Liver (tissue), 9 donors: ENCODE data around the gene TMEM87B. TPM values are rescaled to one million over a fixed set of nuclear protein-coding genes. Genes with fewer than 3 reads are reported as not detected.

Experiments
- DNase-seq: peaks from one replicate; pipeline ENCODE4 v3.0.0-alpha.2; 2017; ENCODE audit warnings: low spot score
- H3K27ac ChIP-seq, 2 donors: one replicate each; pipeline ENCODE4 v1.7.0; 2013; ENCODE audit warnings: inconsistent platforms in 2 of 2, low read length in 2 of 2, control low read depth in 1 of 2, low read depth in 1 of 2, mild to moderate bottlenecking in 1 of 2
- H3K27me3 ChIP-seq, 4 donors: one replicate each; pipeline versions ENCODE4 v1.6.1 to v1.7.0; 2013; ENCODE audit warnings: low read length in 3 of 4, inconsistent platforms in 1 of 4, mild to moderate bottlenecking in 1 of 4, moderate library complexity in 1 of 4; ENCODE audit not compliant: control insufficient read depth in 4 of 4, insufficient read depth in 4 of 4
- H3K36me3 ChIP-seq, 4 donors: one replicate each; pipeline versions ENCODE4 v1.6.1 to v1.7.0; 2013; ENCODE audit warnings: low read length in 3 of 4, mild to moderate bottlenecking in 3 of 4, low read depth in 1 of 4, moderate library complexity in 1 of 4; ENCODE audit not compliant: control insufficient read depth in 4 of 4, insufficient read depth in 3 of 4
- H3K4me1 ChIP-seq, 4 donors: one replicate each; pipeline versions ENCODE4 v1.6.1 to v1.7.0; 2013; ENCODE audit warnings: low read length in 3 of 4, mild to moderate bottlenecking in 3 of 4, moderate library complexity in 1 of 4; ENCODE audit not compliant: control insufficient read depth in 4 of 4, insufficient read depth in 4 of 4
- H3K4me3 ChIP-seq, 3 donors: one replicate each; pipeline versions ENCODE4 v1.6.1 to v1.7.0; 2013; ENCODE audit warnings: low read length in 3 of 3, control low read depth in 1 of 3, low read depth in 1 of 3, mild to moderate bottlenecking in 1 of 3
- H3K9ac ChIP-seq, 2 donors: one replicate each; pipeline ENCODE4 v1.7.0; 2013; ENCODE audit warnings: low read length in 2 of 2, mild to moderate bottlenecking in 2 of 2, moderate library complexity in 2 of 2, control low read depth in 1 of 2, low read depth in 1 of 2
- H3K9me3 ChIP-seq, 4 donors: one replicate each; pipeline versions ENCODE4 v1.6.1 to v1.7.0; 2013; ENCODE audit warnings: low read length in 3 of 4; ENCODE audit not compliant: control insufficient read depth in 4 of 4
- EGR1 ChIP-seq, 2 donors: IDR thresholded peaks; 2 replicates each; pipeline ENCODE4 v1.6.1; 2016 to 2018; ENCODE audit warnings: antibody characterized with exemption in 2 of 2, low read depth in 2 of 2
- FOXA1 ChIP-seq: IDR thresholded peaks from 2 replicates; pipeline ENCODE4 v1.6.1; 2016; ENCODE audit warnings: antibody characterized with exemption
- FOXA2 ChIP-seq: IDR thresholded peaks from 2 replicates; pipeline ENCODE4 v1.6.1; 2016; ENCODE audit warnings: antibody characterized with exemption
- GABPA ChIP-seq, 2 donors: IDR thresholded peaks in 1 of 2; conservative IDR thresholded peaks in 1 of 2; 2 replicates each; pipeline ENCODE4 v1.6.1; 2016; ENCODE audit warnings: antibody characterized with exemption in 2 of 2, mild to moderate bottlenecking in 1 of 2, moderate library complexity in 1 of 2
- HNF4A ChIP-seq, 2 donors: conservative IDR thresholded peaks; 2 replicates each; pipeline ENCODE4 v1.6.1; 2016; ENCODE audit warnings: antibody characterized with exemption in 2 of 2, mild to moderate bottlenecking in 2 of 2
- HNF4G ChIP-seq: IDR thresholded peaks from 2 replicates; pipeline ENCODE4 v1.6.1; 2016; ENCODE audit warnings: antibody characterized with exemption
- JUND ChIP-seq, 2 donors: IDR thresholded peaks; 2 replicates each; pipeline ENCODE4 v1.6.1; 2016; ENCODE audit warnings: antibody characterized with exemption in 2 of 2
- NR2F2 ChIP-seq: IDR thresholded peaks from 2 replicates; pipeline ENCODE4 v1.6.1; 2016; ENCODE audit warnings: antibody characterized with exemption
- RAD21 ChIP-seq, 2 donors: IDR thresholded peaks; 2 replicates each; pipeline ENCODE4 v1.6.1; 2016; ENCODE audit warnings: antibody characterized with exemption in 2 of 2, mild to moderate bottlenecking in 2 of 2
- REST ChIP-seq: IDR thresholded peaks from 2 replicates; pipeline ENCODE4 v1.6.1; 2016; ENCODE audit warnings: antibody characterized with exemption, mild to moderate bottlenecking
- RXRA ChIP-seq, 2 donors: IDR thresholded peaks; 2 replicates each; pipeline ENCODE4 v1.6.1; 2017 to 2018; ENCODE audit warnings: antibody characterized with exemption in 2 of 2, mild to moderate bottlenecking in 1 of 2
- SP1 ChIP-seq: IDR thresholded peaks from 2 replicates; pipeline ENCODE4 v1.6.1; 2018; ENCODE audit warnings: antibody characterized with exemption, mild to moderate bottlenecking
- TAF1 ChIP-seq: conservative IDR thresholded peaks from 2 replicates; pipeline ENCODE4 v1.6.1; 2016; ENCODE audit warnings: antibody characterized with exemption, mild to moderate bottlenecking
- YY1 ChIP-seq: IDR thresholded peaks from 2 replicates; pipeline ENCODE4 v1.6.1; 2016; ENCODE audit warnings: antibody characterized with exemption, mild to moderate bottlenecking
- WGBS: extraction: QIAGEN DNeasy Blood & Tissue Kit; methylation state at CpG from one replicate; pipeline ENCODE4 v1.1.7; 2013; 5-methylcytosine and 5-hydroxymethylcytosine counted together
- polyA plus RNA-seq, 2 donors: library from polyadenylated mRNA; stranded (reverse) in 1 of 2; unstranded in 1 of 2; fragments of 200-250 nt in 1 of 2; fragments of >200 nt in 1 of 2; fragmentation: Nextera tagmentation in 1 of 2; extraction: Ambion mirVana in 1 of 2; gene quantifications; one replicate each; pipeline versions ENCODE4 v1.2.1 to v1.2.3, GENCODE V29; 2013 to 2015
- total RNA-seq, 2 donors: library from RNA; depleted of rRNA; stranded (reverse); fragments of >200 nt; gene quantifications; one replicate each; pipeline ENCODE4 v1.2.3, GENCODE V29; 2014
- TF ChIP-seq, protein P1 (sequence below): IDR thresholded peaks from 2 replicates; pipeline ENCODE4 v1.6.1; 2016; ENCODE audit warnings: antibody characterized with exemption
- TF ChIP-seq, protein P2 (sequence below): IDR thresholded peaks from 2 replicates; pipeline ENCODE4 v1.6.1; 2016; ENCODE audit warnings: antibody characterized with exemption
- TF ChIP-seq, protein P3 (sequence below): IDR thresholded peaks from 2 replicates; pipeline ENCODE4 v1.6.1; 2016; ENCODE audit warnings: antibody characterized with exemption
- TF ChIP-seq, protein P4 (sequence below): fragments of 150-350 bp; IDR thresholded peaks from 2 replicates; pipeline ENCODE4 v1.5.1; 2017; ENCODE audit warnings: improper control_type of control experiment, low read depth, low read length; ENCODE audit not compliant: missing input control
- donor health status: healthy.
- donor health status: healthy.
- donor health status: healthy.
- donor health status: healthy.
- donor health status: healthy.

The TMEM87B gene
- total and polyA plus RNA-seq, 4 donors = 3.6 to 10.1 (median 6.0) TPM

- H3K4me1 ChIP-seq = no peaks in the 10 kb centered on the region
- TF ChIP-seq FOXA2 (no peak), JUND (IDR thresholded peaks at IDR 0.05) (no peak), HNF4A (conservative IDR thresholded peaks at IDR 0.05) (no peak), HNF4G (no peak), EGR1 (IDR thresholded peaks at IDR 0.05; ENCODE audit: low read depth in 2 of 2) (no peak), RAD21 (IDR thresholded peaks at IDR 0.05) (no peak), REST (no peak), RXRA (IDR thresholded peaks at IDR 0.05) (no peak), SP1 (no peak), GABPA (IDR thresholded peaks at IDR 0.05 in 1 of 2, conservative IDR thresholded peaks at IDR 0.05 in 1 of 2) (no peak), YY1 (no peak), TAF1 (no peak), FOXA1 (no peak), NR2F2 (no peak)
- TF ChIP-seq, protein P1, sequence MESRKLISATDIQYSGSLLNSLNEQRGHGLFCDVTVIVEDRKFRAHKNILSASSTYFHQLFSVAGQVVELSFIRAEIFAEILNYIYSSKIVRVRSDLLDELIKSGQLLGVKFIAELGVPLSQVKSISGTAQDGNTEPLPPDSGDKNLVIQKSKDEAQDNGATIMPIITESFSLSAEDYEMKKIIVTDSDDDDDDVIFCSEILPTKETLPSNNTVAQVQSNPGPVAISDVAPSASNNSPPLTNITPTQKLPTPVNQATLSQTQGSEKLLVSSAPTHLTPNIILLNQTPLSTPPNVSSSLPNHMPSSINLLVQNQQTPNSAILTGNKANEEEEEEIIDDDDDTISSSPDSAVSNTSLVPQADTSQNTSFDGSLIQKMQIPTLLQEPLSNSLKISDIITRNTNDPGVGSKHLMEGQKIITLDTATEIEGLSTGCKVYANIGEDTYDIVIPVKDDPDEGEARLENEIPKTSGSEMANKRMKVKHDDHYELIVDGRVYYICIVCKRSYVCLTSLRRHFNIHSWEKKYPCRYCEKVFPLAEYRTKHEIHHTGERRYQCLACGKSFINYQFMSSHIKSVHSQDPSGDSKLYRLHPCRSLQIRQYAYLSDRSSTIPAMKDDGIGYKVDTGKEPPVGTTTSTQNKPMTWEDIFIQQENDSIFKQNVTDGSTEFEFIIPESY = no peak
- TF ChIP-seq, protein P2, sequence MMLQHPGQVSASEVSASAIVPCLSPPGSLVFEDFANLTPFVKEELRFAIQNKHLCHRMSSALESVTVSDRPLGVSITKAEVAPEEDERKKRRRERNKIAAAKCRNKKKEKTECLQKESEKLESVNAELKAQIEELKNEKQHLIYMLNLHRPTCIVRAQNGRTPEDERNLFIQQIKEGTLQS = no peak
- TF ChIP-seq, protein P3, sequence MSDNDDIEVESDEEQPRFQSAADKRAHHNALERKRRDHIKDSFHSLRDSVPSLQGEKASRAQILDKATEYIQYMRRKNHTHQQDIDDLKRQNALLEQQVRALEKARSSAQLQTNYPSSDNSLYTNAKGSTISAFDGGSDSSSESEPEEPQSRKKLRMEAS = no peak
- TF ChIP-seq, protein P4, sequence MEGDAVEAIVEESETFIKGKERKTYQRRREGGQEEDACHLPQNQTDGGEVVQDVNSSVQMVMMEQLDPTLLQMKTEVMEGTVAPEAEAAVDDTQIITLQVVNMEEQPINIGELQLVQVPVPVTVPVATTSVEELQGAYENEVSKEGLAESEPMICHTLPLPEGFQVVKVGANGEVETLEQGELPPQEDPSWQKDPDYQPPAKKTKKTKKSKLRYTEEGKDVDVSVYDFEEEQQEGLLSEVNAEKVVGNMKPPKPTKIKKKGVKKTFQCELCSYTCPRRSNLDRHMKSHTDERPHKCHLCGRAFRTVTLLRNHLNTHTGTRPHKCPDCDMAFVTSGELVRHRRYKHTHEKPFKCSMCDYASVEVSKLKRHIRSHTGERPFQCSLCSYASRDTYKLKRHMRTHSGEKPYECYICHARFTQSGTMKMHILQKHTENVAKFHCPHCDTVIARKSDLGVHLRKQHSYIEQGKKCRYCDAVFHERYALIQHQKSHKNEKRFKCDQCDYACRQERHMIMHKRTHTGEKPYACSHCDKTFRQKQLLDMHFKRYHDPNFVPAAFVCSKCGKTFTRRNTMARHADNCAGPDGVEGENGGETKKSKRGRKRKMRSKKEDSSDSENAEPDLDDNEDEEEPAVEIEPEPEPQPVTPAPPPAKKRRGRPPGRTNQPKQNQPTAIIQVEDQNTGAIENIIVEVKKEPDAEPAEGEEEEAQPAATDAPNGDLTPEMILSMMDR = no peak
- no peak overlapping the region for H3K4me3 ChIP-seq
- H3K27me3 ChIP-seq = no peaks in the 10 kb centered on the region
- no peak overlapping the region for H3K27ac ChIP-seq
- H3K9ac ChIP-seq = no peak overlapping the region
- no peaks in the 10 kb centered on the region for H3K36me3 ChIP-seq
- DNase-seq = no peak
- no peaks in the 10 kb centered on the region for H3K9me3 ChIP-seq
- 72% methylated on average over 4 of the region's 4 CpGs for WGBS
These were observed 6.9 kb upstream of the TMEM87B start for GRCh38 chr2:112048236-112048592.

DNA sequence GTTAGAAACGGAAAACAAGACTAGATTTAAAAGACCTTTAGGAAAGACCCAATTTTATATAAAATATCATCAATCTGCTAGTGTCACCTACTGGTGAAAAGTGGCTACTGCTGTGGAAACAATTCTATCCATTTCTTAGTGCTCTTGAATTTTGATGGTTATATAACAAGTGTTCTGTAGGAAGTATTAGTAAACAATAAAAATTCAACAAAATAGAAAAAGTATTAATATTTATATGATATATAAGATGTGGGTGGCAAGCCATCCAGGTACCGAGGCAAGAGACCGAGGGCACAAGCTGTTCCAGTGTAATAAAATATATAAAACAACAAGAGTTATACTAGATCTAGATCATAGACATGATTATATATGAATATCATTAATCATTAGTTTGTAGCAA lies 6.2 kb upstream of the TMEM87B start:
- Histone ChIP-seq H3K4me1 (peaks cover 0 to 6% (median 6%) of the 10 kb centered on the region in 4 donors), H3K36me3 (no peaks in the 10 kb centered on the region), H3K9me3 (no peaks in the 10 kb centered on the region), H3K27ac (no peak overlapping the region), H3K9ac (no peak overlapping the region), H3K4me3 (no peak overlapping the region), H3K27me3 (no peaks in the 10 kb centered on the region)
- 16% methylated on average over 3 of the region's 3 CpGs for WGBS
- DNase-seq = no peak
- TF ChIP-seq, protein P4 = peak; percentile 93
- TF ChIP-seq JUND (IDR thresholded peaks at IDR 0.05) (no peak), RAD21 (IDR thresholded peaks at IDR 0.05) (peak; percentile 85 to 87)
